Activated CD4-positive, alpha-beta T cell treated with anti-CD3 and anti-CD28 coated beads for 1 hour (primary cell): ENCODE data around the gene GALNT14.
"Not testable (repeated sequence)": the region's sequence is repeated elsewhere in the genome, so short reads cannot be mapped to it uniquely, and the experiment has no call there.

ENCODE experiments used
- DNase-seq: peaks from one replicate; pipeline ENCODE4 v3.0.0-alpha.2; 2020

GALNT14 gene

DNA sequence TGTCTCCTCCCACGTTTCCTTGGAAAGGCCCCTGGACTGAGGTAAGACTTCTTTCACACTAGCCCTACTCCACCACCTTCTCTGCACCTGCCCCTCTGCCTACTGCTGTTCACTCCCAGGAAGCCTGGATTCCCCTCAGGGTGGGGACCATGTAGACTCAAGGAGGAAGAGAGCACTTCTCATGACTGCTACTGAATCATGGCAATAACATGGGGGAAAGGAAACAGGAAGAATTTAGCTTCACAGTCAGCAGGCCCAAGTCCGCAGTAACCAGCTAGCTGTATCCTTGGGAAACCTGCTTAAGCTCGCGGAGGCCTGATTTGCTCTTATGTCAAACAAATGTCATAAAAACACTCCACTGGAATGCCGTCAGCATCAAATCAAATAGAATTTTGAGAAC is 204.7 kb downstream of the GALNT14 start:
- DNase-seq, result no peak

DNA sequence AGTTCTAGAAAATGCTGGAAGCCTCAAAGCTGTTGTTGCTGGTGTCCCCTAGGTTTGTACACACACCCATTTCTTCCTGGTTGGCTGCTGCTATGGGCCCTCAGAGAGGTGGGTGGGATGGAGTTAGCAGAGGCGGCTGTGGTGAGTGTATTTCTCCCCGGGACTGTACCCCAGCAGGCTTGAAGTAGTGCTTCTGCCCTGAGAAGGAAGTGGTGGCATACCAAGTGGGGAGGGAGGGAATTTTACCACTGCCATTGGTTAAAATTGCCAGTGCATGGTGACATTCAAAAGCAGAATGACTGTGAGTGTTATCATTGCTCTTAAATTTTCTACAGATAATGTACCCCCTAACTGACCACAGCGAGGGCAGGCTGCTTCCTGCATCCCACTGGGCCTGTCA is 205.4 kb downstream of the GALNT14 start:
- DNase-seq, result no peak

DNA sequence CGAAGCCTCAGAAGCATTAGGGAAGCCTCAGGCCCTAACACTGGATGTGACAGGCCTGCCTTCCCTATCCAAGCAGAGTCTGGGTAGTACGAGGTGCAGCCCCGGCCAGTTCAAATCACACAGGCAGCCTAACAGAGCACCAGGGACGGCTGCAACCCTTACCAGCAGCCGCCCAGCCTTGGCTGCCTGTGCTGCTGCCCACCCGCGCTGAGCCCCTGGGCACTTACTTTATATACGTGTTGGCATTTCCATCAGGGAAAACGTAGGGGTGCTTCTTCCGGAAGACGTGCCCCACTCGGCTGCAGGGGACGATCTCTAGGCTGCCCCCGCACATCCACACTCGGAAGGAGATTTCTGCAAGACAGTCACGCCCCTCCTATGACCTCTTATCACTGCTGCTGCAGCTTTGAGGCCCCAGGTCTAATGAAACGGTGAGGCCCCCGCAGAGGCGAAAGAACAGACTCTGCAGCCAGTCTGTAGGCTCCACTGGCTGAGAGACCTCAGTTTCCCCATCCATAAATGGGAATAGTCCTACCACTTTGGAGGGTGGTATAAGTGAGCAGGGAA is 206.3 kb downstream of the GALNT14 start:
- DNase-seq, result no peak

DNA sequence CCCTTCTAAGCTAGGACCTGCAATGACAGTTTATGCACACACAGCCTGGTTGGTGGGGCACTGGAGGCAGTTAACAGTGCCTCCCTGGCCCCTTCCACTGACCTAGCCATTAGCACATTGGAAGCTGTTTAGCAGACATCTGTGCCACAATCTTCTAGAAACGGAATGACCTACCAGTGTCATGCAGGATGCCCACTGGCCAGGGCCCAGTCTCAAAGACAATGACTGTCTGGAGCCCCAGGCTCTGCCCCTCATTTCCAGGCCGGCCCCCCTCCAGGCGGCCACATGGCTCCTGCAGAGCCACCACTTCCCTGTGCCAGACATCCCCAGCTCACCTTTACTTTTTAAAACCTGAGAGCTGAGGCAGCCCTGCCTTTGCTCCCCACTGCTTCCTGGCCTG is 207.5 kb downstream of the GALNT14 start:
- no peak for DNase-seq

DNA sequence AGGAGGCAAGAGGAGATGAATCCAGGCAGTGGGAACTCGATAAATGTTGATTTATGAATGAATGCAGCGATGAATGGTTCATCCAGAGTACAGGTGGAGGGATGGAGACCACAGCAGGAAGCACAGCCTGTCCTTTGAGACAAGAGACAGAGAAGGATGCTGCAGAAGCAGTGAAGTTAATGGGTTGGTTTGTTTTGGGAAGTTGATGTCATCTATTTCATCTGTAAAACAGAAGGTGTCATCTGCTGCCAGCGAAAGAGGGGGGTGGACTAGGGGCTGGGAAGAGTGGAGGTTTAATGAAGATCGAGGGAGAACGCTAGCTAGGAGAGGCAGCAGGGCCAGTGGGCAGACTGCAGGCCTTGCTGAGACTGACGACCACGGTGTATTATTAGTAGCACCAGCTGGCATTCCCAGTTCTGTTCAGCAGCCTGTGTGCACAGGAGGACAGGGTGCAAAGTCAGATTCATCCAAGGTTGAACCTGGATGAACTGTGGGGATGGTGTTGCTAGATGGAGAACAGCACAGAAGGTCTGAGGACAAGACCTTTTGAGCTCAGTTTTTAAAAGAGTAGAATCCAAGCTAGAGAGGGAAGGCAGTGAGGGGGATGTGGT is 210.7 kb downstream of the GALNT14 start:
- DNase-seq, result no peak

DNA sequence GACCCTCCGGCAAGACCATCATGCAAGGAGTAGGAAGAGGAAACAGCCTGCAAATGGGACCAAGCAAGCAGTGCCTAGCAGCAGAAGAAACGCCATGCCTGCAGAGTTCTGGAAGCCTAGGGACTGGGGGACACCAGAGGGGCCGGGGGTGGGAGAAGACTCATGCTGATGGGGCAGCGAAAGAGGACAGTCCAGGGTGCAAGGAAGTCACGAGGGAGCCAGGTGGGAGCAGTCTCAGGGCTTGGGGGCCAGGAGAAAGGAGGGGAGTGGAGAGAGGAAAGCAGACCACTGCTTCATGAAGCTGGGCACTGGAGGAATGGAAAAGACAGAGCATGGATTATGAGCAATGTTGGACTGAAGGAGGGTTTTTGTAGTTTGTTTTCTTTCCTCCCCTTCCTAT is 211.6 kb downstream of the GALNT14 start:
- DNase-seq, result no peak

DNA sequence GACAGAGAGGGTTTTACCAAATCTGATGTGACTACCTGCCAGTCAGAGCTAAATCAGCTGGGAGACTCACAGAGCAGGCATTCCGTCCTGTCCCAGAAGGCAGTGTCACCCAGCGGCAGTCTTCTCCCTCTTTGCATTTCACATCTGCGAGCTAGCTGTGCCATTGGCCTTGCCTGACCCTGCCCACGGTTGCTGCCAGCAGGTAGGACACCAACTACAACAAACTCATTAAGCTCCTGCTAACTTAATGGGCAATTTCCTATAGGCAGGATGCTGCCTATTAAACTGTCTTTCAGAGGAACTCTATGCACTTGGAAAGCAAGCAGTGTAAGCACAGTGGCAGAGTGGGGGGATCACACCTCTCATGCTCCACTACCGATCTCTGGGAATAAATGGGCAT is 214.6 kb downstream of the GALNT14 start:
- DNase-seq, result no peak

DNA sequence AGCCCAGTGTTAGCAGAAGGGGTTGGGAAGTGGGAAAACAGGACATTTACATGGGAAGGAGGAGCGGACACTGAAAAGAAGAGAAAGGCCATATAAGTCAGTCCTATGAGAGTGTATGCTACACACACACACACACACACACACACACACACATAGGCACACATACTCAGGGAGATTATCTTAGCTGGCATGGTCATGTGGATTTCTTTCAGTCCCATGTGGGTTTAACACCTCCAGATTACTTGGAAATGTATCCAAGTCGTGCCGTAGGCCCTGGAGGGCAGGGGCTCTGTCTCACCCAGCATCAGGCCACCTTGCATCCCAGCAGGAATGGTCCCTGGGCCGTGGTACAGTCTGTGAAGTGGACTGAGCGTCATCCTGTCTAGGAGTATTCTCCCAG is 217.7 kb downstream of the GALNT14 start:
- no peak for DNase-seq

DNA sequence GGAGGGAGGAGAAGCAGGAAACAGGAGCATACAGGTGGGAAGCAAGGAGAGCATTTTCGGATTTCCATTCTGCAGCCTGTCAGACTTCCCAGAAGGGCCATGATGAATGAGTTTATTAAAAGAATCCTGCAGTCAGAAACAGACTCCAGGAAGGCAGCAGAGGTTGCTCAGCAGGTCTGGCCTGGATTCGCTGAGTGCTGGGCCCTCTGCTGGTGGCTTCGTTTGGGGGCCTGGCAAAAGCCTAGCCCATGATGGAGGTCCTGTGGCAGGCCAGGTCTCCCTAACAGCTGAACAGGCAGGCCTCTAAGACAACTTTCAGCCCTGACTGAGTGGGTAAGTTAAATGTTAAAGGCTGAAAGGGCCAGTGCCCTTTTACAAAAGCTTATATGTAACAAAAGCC is 222.8 kb downstream of the GALNT14 start:
- no peak for DNase-seq

DNA sequence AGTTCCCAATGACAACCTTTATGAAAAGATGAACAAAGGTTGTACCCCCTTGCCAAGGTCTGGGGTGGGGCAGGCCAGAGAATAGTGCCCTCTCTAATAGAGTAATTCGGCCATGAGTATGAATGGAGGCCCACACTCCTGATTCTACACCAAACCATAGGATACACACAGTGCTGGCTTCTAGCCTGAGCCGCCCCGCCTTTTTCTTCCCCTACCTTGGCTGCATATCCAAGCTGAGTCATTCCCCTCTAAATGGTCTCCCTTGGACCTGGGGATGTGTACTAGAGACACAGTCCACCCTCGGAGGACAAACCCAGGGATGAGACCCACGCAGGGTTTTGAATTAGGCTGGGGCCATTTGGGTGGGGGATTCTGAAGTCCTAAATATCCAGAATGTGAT is 223.8 kb downstream of the GALNT14 start:
- no peak for DNase-seq

DNA sequence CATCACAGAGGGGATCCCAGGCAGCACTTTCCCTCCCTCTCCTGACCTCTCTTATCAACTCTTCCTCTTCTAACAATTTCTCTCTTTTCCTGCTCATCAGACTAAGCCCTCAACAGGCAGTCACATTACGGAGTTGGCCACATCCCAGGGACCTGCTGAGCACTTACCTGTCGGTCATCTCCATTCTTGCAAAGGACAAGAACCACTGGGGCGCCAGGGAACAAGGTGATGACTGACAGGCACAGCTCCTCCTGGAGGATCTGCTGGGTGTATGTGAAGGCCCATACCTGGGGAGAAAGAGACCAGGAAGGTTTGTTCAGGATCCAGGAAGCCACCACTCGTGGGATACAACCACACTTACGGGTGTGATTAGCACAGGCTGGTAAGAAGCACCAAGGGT is 226.2 kb downstream of the GALNT14 start:
- no peak for DNase-seq

DNA sequence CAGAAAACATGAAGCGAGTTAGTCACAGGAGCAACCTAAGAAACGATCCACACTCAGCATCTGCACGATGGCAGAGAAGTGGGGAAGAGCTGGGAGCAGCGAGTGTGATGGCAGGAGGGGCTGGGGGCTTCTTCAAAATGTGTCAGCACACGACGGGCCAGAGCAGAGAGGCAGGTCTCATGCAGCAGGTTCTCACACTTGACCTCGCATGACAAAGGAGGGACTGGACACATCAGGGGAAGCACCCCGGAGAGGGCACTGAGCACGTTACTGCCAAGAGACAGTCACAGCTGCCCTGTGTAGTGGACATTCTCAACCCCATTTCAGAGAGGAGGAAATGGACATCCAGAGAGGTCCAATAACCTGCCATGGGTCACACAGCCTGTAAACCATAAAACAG is 226.9 kb downstream of the GALNT14 start:
- DNase-seq, result no peak

DNA sequence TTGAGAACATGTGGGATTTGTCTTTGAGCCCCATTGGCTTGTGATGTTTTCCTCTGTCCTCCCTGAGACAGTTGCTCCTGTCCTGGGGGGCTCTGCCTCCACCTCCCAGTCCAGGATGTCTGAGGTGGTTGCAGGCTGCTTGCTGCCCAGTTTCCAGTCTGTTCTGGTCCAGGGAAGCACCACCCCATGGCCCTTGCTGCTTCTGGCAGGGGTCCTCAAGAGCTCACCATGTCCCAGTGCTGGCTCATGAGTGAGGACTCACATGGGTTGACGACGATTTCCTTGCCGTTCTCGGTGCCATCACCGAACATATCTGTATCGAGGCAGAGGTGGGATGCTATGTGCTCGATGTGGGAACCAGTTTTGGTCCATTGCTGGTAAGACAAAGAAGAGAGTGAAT is 227.6 kb downstream of the GALNT14 start:
- DNase-seq, result no peak

DNA sequence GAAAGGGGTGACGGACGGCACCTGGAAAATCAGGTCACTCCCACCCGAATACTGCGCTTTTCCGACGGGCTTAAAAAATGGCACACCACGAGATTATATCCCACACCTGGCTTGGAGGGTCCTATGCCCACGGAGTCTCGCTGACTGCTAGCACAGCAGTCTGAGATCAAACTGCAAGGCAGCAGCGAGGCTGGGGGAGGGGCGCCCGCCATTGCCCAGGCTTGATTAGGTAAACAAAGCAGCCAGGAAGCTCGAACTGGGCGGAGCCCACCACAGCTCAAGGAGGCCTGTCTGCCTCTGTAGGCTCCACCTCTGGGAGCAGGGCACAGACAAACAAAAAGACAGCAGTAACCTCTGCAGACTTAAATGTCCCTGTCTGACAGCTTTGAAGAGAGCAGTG is 233.8 kb downstream of the GALNT14 start:
- DNase-seq, result not testable (repeated sequence)

DNA sequence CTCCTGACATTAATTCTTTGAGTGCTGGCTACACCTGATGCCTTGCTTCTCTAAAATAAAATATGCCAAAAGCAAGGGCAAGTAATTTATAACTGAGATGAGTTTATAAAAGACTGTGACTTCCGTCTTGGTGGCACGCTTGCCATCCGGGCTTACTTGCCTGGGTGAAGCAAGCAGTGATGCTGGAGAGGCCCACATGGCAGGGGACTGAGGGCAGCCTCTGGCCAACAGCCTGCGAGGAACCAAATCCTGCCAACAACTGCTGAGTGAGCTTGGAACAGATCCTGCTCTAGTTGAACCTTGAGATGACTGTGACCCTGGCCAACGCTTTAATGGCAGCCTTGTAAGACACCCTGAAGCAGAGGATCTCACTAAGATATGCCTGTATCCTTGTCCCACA is 234.9 kb downstream of the GALNT14 start:
- no peak for DNase-seq

DNA sequence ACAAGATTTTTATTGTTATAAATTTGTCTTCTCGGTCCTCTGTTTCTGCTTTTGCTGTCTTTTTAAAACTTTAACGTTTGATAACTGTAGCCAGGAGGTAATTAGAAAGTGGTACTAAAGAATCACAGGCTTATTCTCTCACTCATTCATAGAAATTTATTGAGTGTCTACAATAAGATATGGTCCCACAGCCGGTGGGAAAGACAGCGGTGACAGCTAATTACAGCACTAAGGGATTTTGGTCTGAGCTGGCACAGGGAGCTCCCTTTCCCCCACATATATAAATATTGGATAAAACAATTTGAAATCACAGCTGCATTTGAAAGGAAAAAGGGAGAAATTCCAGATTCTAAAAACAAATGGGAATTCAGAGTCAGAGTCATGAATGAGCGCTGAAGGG is 237.9 kb downstream of the GALNT14 start:
- DNase-seq, result no peak

DNA sequence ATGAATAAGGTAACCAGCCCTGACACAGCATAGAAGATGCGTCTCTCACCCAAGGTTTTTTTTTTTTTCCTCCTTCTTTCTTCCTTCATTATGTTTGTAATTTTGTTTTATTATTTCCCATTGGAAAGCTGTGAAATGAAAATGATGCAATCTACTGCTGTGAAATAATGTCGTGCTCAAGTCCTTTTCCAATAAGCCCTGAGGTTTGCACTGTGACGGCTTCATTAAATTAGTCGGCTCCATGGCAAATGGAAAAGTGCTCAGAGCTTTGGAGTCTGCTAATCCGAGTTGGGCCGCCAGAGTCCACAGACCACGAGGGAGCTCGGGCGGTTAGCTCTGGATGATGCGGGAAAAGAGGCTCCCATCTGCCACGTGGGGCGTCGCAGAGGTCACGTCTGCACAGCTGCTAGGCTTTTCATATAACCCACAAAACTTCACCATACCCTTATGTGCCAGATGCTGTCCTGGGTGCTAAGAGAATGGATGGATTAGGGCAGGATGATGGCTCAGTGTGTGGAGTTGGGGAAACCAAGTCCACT is 238.7 kb downstream of the GALNT14 start:
- no peak for DNase-seq

DNA sequence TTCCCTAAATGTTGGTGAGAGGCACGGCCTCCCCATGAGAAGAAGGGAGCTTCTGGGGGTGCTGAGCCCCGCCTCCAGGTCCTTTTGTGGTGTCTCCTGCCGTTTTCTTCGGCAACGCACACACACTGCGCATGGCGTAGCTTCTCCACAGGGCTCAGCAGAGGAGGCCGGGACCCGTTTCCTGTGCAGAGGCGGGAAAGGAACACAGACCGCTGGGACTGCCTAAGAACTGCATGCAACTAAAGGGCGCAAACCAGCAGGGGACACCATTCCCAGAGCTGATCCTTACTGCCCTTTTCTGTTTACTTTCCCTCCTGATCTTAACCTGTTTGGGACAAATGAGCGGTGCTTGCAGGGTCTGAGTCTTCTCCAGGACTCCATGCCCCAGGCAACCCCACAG is 240.7 kb downstream of the GALNT14 start:
- DNase-seq, result no peak

DNA sequence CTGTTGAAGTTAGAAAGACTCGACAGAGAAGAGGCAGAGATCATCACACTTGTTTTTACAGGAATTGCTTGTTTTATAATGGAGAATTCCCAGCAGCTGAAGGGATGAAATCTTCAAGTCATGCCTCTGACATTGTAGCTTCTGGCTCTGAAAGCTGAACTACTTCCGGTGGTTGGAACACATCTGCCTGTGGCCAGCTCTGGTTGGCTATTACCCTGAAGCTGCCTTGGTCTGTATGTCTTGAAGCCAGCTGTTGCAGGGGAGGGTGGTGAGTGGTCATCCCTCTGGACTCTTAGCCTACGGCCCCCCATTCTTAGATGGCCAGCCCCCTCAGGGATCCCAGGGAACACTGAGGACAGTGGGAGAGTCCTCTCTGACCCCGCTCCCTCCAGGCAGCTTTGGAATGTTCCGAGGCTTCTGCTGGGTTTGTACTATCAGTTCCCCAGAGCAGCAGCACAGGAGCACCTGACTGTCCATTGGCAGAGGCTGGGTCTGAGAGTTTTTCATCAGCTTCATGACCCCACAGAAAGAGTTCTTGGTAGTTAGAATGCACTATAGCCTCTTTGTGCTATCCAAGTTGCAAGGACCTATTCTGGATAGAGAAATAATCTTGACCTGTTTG is 243.6 kb downstream of the GALNT14 start:
- no peak for DNase-seq

DNA sequence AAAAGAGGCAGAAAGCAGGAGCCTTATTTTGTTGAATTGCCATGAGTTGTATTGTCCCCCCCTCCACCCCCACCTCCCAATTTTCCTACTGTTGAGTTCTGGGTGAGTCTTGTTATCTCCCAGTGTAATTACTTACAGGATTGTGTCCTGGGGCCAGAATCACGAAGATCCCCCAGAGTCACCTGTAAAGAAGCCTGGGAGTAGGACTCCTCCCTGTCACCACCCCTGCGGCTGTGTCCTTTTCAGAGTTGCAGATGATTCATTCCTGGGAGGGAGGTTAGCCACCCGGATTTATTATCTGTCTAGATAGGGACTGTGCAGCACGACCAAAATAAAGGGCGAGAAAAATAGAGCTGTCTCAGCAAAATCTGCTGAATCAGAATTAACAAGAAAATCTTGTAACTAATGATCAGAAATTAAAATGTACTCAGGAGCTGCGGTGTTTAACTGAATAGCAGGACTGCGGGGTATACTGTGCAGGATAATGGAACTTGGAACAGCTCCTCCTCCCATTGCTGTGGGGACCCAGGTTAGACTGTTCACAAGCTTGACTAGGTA is 249.3 kb downstream of the GALNT14 start:
- no peak for DNase-seq

DNA sequence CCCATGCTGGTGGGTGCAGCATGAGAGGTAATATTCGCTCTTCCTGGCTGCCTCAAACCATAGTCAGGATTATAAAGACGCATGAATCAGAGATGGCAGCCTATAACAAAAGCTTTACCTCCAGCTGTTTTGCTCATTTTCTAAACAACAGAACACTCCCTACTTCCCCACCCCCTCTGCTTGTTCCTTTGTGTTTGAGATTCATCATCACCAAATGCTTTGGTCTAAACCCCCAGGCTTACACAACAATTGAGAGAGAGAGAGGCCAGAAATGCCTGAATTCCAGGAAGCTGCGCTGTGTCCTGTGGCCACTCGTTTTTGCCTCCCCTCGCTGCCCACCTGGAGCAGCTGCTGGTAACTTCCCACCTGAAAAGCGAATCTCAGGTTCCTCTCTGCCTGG is 252.2 kb downstream of the GALNT14 start:
- no peak for DNase-seq

DNA sequence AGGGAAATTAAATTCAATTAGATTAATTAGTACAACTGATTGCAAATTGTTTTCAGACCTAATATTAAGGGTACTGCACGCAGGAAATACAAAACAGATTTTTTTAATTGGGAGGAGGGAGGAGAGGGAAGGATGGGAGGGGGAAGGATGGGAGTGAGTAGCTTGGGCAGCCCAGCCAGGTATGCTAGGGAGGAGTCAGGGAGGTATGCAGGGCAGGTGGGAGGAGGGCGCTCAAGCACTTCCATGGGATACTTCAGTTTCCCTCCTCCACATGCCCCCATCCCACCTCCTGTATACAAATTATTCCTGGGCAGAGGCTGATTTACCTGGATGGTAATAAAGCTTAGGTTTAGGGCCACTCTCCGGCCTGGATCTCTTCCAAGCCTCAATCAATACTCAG is 254.4 kb downstream of the GALNT14 start:
- no peak for DNase-seq

DNA sequence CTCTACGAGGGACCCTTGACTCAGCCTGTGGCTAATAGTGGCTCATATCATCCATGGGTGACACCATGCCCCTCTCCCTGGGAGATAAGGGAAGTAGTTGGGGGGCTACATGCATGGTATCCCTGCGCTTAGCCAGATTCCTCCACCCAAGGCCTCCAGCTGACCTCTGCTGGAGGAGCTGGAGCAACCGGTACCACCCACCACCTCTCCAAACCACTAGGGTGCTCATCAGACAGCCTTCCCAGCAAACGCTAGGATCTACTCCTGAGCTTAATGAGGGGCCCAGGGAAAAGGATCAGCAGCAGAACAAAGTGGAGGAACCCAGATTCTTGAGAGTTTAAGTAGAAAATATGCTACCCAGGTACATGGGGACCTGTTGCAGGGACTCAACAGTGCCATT is 255.1 kb downstream of the GALNT14 start:
- DNase-seq, result no peak

DNA sequence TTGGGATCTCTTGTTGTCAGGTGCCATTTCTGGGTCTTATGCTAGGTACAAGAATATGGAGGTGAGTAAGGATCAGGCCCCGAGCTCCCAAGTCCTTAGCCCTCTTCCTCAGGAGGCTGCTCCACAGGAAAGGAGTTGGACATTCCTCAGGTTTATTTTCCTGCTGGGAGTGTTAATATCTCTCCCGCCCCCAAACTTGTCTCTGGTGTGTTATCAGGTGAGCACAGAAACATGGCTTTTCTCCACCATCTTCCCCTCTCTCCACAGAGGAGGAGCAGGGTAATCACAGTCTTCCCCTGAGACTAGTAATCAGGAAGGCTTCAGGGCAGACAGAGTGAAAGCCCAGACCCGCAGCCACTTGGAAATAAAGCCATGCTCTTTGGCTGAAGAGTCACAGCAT is 257.7 kb downstream of the GALNT14 start:
- no peak for DNase-seq
